ENCODE results near the gene SPTBN1.

SPTBN1 gene

DNA sequence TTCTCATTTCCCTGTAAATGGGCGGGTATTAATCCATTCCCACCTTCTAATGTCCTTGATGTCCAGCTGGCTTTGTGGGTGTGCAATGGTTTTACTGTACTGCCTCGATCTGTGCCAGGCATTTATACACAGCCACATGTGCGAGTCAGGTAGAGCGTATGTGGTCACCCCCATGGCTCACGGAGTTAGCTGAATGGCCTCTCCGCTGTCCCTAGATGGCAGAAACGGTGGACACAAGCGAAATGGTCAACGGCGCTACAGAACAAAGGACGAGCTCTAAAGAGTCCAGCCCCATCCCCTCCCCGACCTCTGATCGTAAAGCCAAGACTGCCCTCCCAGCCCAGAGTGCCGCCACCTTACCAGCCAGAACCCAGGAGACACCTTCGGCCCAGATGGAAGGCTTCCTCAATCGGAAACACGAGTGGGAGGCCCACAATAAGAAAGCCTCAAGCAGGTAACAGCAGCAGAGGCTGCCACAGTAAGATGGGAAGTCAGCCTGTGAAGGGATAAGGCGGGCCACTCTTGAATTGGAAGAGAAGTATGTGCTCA is 208.2 kb downstream of the SPTBN1 start:
- no peak for DNase-seq

DNA sequence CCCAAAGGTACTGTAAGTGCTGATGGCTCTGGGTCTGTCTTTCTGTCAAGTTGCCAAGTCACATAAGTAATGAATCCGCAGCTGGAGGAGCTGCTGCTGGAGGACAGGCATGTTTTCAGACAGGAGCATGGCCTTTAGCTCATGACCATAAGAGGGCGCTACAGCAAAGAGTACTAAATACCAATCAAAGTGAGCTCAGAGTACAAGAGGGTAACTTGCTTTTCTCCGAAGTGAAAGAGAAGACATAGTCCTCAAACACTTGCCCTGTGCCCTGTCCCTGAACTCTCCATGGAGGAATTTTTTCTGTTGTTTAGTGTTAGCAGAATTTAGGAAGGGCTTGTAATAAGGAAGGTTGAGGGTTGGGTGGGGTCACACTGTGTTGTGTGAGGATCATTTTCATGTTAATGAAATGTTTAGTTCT is 209.3 kb downstream of the SPTBN1 start:
- no peak for DNase-seq

DNA sequence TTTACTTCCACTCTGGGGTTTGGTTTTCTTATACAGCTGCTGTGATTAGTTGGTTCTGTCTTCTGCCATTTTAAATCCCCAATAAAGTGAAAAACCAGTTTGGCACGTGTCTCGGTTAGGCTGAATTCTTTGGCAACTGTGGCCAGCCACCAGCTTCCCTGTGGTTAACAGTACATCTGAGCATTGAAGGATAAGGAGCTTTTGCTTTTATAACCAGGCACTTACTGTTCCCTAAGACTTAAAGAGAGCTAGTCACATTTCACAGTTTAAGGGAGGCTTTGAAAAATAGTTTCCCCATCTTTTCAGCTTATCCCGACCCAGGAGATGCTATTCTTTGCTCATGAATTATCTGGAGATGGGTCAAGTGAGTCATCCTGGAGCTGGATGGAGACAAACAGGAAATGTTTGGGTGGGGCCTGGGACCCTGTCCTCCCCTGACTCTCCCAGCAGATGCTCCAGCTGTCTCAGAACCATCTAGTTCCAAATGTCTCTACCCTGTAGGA is 210.1 kb downstream of the SPTBN1 start:
- no peak for DNase-seq

DNA sequence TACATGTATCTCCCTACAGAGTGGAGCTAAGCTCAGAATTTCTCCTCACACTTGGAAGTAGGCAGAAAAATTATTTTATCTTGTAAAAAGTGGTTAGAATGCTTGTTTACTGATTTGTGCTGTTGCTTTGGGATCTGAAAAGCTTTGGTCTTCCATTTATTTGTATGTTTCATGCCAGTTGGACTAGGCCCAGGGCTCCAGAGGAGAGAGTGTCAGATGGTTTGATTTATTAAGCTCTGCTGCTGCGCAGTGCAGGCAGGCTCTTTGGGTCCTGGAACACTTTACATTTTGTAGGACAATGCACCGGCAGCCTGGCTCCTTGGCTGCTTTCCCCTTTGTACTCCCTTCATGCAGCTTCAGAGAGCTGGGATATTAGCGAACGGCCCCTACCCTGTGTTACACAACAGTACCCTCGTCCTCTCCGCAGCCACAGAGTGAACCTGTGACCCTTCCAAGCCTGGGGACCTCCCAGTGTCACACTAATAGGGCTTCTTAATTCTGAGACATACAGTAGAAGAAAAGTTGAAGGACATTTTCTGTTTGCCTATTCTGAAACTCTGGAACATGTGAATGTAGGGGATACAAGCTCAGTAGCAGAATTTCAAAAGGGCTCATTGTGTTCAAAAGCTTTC is 210.6 kb downstream of the SPTBN1 start:
- peak; percentile 54 for DNase-seq

DNA sequence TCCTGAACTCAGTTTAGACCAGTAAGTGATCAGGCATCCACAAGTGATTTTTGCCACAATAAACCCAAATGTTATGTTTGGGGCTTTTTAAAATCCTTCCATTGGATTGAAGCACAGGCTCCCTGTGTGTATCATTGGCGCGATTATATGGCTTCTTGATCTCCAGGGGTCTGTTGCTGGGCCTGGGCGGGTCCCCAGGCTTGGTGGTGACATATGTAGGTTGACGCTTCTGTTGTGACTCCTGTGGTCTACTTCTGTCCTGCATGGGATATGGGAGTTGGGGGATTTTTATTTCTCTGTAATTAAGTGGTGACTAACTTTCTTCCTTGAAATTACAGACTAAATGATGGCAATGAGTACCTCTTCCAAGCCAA is 211.1 kb downstream of the SPTBN1 start:
- no peak for DNase-seq

DNA sequence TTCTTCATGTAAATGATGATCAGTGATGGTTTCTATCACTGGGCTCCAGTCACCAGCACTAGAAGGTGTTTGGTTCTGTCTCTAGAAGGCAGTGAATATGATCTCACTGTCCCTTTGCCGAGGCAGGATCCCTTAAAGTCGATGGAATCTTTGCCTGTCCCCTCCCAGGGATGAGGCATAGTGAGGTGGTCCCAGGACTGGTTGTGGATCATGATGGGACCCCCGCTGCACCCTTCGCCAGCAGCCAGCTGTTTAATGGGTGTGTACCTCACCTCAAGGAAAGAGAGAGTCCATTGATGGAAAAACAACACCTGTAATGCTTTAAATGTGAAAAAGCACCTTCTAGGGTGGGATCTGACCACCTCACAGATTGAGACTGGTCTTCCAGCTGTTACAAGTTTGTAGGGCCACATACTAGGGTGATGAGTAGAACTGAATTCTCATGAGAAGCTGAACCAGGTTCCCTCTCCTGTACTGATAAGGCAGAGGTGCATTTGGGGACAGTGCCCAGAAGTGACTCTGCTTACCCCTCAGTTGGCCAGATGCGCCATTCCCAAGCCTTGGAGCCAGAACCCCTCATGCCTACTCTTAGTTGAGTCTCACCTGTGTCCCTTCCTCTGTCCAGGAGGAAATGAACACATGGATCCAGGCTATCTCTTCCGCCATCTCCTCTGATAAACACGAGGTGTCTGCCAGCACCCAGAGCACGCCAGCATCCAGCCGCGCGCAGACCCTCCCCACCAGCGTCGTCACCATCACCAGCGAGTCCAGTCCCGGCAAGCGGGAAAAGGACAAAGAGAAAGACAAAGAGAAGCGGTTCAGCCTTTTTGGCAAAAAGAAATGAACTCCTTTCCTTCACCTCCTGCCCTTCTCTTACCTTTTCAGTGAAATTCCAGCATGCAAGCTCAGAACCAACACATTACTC is 211.9 kb downstream of the SPTBN1 start:
- DNase-seq = no peak

DNA sequence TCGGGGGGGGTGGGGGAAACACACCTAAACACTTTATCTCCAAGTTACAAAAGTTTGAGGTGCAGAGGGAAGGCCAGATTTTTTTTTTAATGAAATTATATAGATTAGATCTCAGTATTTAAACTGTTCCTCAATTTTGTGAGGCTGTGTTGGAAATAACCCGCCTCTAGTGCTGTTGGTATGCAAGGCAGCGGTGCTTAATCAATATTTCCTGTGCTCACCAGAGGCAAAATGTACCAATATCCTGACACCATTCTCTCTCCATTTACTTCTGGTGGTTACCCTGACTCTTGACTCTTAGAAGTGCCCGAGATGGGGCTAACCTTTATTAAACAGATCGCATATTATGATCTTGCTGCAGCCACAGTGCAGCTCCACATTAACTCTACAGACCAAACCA is 212.6 kb downstream of the SPTBN1 start:
- DNase-seq = no peak

DNA sequence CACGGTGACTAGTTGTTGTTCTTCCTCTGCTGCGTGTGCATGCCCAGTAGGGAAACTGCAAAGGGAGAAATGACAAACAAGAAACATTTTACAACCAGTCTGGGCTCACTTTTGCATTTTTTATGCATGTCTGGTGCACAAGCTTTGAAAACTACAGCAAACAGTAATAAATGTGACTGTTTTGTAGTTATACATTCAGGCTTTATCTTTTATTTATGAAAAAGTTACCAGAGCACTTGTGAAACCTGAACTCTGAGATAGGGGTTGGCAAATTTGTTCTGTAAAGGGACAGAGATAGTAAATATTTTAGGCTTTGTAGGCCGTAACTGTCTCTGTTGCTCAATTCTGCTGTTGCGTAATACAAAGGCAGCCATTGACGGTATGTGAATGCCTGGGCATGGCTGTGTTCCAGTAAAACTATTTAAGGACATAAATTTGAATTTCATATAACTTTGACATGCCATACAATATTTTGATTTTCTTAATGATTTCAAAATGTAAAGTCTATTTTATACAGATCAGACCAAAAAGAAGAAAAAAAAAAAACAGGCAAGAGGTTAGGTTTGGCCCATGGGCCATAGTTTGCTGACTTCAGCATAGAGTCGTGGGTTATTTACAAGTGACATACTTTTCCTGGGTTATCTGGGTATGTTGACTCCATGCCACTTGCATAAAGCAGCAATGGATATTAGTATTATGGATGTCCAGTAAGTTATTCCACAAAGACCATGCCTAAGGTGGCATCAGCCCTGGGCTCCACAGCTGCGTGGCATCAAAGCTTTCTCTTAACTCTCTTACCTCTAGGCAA is 213.8 kb downstream of the SPTBN1 start:
- no peak for DNase-seq

DNA sequence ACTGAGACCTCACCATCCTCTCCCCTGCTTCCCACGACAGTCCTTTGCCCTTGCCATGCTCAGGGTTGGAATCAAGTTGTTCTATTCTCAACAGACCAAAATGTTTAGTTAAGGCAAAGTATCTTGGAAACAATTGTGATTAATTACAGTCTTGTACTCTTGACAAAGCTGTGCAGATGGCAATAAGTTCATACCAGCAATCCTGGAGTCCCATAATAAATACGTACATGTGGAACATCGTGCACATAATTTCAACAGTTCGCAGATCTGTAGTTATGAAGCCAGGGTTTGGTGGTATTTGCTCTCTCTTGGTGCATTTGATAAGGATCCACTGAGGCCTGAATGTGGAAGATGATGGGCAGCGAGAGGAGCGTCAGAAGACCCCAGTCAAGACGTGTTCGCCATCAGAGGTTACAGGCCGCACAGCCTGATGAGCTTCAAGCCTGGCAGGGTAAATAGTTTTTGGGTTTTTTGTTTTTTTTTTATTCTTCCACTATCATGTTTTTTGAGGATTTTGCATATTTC is 214.4 kb downstream of the SPTBN1 start:
- DNase-seq = no peak

DNA sequence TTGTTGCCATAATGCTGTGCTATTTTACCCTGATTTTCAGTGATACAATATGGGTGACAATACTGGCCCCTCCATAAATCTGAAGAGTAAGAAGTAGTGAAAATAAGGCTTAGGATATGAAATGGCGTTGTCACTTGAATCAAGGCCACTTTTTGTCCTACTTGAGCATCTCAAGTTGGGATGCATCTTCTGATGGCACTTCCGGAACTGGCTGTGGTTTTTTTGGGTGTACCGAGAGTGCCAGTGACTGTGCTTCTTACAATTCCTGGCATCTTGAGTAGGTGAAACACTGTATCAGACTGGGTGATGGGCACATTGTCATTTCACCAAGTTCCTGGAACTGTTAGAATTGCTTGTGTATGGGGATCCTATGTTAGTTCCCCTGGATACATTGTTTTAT is 214.9 kb downstream of the SPTBN1 start:
- DNase-seq = no peak

DNA sequence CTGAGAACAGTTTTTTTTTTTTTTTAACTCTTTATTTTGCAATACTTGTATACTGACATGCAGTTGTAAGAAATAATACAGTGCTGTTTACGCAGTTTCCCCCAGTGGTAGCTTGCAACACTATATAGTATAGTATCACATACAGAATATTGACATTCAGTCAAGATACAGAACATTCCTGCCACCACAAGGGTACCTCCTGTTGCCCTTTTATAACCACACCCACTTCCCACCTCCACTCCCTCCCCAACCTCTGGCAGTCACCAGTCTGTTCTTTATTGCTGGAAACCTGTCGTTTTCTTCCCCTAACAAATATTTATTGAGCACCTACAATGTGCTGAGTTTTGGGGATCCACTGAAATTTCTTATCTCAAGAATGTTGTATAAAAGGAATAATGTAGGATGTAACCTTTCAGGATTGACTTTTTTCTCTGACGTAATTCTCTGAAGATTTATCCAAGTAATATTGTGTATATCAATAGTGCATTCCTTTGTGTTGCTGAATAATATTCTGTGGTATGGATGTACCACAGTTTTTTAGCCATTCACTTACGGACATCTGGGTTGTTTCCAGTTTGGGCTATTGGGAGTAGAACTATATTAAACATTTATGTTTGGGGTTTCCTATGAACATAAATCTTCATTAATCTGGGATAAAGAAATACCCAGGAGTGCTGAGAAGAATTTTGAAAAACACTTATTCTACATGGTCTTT is 215.9 kb downstream of the SPTBN1 start:
- DNase-seq = no peak

DNA sequence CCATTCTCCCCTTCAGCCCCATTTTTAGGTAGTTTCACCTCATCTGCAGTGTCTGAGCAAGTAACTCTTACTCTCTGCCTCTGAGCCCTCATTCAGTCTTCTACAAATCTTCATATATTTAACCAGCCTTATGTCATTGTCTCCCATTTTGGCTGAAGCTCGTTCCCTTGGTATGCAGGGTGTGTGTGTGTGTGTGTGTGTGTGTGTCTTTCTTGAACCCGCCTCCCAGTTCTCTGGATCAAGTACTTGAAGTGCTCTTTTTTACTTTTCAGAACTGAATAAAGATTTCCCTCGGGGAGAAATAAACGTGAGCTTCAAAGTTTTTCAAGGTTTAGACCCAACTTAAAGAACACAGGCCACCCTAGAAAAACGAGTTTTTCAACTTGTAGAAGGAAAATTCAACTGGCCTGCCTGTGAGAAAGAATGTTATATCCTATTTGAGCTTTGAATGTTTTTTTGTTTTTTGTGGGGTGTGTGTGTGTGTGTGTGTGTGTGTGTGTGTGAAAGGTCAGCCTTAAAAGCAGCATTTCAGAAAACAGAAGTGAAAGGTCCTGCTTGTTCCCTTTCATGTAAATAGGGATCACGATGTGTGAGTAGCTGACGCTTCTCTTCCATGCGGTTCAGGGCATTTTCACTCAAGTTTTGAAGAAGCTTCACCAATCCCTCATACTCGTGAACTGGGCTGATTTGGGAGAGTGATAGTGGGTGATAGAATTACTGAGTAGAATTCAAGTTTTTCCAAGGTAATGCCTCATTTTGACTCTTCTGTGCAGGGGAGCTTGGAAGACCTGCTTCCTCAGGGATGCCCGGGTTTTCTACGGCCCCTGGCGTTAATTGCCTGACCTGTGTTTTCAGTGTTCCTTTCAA is 216.7 kb downstream of the SPTBN1 start:
- DNase-seq = no peak

DNA sequence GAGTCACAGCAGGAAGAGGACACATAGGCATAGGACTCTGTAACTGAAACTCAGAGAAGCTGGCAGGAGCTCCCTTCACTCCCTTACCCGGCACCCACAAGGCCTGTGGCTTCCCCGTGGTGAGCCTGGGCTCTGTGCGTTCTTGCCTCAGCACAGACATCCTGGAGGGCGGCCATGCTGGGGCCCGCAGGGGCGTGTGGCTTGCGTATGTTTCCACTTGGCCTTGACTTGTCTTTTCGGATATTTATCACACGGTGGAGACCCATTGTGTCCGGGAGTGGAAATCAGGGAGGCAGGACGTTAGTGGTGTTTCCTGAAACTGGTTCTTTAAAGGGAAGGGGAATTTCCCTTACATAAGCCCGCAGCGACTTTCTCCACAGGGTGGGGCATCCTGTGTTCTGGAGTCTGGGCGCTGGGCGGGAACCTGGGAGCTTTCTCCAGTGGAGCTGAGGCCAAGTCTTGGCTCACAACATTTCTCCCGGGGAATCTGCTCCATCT is 217.4 kb downstream of the SPTBN1 start:
- DNase-seq = peak; percentile 77

DNA sequence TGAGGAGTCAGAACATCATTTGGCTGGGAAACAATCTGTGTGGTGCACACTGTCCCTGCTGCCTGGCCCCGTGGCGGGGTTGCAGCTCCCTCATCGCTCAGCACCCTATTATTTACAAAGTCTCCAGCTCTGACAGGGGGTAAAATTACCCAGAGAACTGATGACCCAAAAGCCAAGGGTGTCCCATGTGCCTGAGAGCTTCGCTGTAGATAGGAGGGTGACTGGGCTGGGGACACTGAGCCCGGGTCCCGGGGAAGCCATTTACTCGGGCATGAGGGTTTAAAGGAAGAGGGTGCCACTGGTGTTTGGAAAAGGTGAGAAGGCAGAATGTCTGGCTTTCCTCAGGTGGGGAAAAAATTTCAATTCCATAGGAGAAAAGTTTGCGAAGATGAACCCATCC is 219.2 kb downstream of the SPTBN1 start:
- DNase-seq = no peak

DNA sequence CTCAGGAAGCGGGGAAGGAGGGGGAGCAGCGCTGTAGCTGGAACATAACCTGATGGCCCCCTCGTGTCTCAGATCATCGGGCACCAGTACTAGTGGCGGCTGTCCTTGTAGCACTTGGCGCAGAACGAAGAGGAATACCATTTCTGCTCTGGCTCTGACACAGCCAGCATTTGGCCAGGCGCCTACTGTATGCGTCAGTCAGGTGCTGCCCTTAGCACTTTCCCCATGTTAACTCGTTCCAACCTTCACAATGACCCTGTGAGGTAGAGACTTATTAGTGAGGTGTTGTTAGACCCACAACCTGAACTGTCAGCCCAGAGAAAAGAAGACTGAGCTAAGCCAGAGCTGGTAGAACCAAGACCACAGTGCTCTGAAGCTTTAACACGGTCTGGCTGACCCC is 219.6 kb downstream of the SPTBN1 start:
- no peak for DNase-seq

DNA sequence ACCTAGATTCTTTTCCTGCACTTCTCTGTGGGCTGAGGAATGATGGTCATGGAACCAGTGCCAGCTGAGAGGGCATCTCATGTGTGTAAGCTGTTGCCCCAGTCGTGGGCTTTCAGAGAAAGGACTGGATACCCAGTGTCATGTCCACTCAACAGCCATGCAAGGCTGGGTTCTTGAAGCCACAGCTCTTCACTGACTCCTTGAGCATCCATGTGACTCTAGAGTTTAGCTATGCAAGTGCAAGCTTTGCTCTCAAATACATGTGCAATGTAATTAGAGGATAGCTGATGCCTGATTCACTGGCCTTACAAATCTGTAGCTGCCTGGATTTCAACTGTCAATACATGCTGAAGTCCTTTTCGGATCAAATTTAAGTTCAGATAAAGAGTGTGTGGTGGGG is 220.5 kb downstream of the SPTBN1 start:
- DNase-seq = no peak

DNA sequence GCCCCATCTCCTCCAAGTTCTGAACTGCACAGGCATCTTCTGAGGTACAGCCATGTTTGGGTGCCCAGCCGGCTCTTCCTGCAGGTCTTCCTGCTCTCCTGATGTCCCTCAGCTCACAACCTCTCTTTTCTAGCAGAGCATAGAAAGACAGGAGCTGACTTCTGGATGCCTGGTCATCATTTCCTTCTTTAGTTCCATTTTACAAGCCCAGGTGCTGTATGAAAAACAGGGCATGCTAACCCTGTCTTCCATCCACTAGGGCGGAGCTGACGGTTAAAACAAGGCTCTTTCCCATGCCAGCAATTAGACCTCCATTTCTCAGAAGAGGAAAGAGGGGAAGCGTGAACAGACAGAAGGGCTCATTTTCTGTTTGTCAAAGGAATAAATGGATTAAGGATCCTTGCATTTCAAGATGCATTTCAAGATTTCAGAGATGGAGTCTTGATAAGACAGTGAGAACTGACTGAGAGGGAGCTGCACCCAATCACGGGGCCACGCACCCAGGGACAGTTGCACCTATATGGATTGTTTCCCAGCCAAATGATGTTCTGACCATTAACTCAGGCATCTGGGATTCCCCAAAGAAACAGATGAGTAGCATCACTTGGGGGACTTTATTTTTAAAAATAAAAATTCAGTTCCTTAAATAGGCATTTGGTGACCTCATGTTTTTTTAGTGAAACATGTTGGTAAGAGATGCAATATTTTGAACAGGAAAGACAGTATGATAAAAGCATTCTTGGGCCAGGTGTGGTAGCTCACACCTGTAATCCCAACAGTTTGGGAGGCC is 221.5 kb downstream of the SPTBN1 start:
- no peak for DNase-seq

DNA sequence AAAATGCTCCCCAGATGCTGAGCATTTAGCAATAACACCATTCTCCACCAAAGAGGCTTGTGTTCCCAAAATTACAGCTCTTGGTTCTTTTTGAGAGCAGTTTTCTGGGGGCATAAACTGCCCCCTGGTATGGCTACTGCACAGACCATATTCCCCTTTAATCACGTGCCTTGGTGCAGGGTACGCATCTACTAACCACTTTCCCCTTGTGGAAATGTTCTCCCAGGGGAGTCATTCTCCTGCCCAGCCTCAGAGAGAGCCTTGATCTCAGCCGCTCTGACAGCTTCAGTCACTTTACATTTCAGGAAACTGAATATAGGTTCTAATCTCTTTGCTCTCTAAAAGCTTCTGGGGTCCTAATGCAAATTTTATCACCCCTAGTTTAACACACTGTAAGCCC is 222.6 kb downstream of the SPTBN1 start:
- no peak for DNase-seq

DNA sequence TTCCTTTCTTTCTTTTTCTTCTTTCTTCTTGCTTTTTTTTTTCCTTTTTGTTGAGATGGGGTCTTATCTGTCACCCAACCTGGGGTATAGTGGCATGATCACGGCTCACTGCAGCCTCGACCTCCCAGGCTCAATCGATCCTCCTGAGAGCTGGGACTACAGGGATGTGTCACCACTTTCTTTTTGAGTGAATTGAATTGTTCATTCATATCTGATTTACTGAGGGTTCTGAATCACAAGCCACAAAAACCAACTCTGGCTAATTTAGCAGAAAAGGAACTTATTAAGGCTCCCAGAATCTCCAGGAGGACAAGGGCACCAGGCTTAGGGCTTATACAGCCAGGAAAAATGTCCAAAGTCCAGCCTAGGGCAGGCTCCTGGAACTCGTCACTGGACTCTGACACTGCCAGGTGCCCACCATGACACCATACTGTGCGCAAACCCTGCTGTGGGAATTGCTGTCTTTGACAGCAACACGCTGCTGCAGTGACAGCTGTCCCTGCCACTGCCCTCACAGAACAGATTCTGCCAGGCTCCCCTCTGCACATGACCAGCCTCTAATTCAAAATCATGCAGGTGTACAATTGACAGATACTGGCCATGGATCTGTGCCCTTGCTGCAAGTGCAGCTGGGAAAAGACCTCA is 224.4 kb downstream of the SPTBN1 start:
- no peak for DNase-seq

DNA sequence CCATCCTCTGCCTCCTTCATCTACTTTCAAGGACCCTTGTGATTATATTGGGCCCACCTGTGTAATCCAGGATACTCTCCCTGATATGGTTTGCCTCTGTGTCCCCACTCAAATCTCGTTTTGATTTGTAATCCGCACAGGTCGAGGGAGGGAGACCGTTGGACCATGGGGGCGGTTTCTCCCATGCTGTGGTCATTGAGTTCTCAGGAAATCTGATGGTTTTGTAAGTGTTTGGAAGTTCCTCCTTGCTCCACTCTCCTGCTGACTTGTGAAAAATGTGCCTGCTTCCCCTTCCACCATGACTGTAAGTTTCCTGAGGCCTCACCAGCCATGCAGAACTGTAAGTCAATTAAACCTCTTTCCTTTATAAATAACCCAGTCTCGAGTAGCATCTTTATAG is 225.3 kb downstream of the SPTBN1 start:
- DNase-seq = no peak

Data from left hindlimb (tissue), 1 donor.